Cardiac muscle cell (in vitro differentiated cells and primary cell): ENCODE data around the gene PHF20. TPM values are rescaled to one million over a fixed set of nuclear protein-coding genes. Genes with fewer than 3 reads are reported as not detected.

ENCODE experiments used
- polyA plus RNA-seq: library from polyadenylated mRNA; unstranded; fragments of >200 nt; fragmentation: Nextera tagmentation; extraction: Ambion mirVana; gene quantifications from 2 replicates; pipeline ENCODE4 v1.2.1, GENCODE V29; 2016
- total RNA-seq: library from RNA; depleted of rRNA; stranded (reverse); fragments of >200 nt; gene quantifications from 2 replicates; pipeline ENCODE4 v1.2.3, GENCODE V29; 2016

PHF20 gene
- total and polyA plus RNA-seq, 2 experiments from 2014 or later, result 42.0 to 49.6 TPM

Other genes starting within 250 kb of the PHF20 start
- gene C20orf173, start 242.4 kb upstream of the PHF20 start, total RNA-seq, result not detected in 2 replicates
- gene C20orf173, start 242.4 kb upstream of the PHF20 start, polyA plus RNA-seq, result not detected in 2 replicates
- 213 and 254 TPM in 2 replicates for gene ERGIC3, start 229.9 kb upstream of the PHF20 start, total RNA-seq
- 170 and 179 TPM in 2 replicates for gene ERGIC3, start 229.9 kb upstream of the PHF20 start, polyA plus RNA-seq
- gene SPAG4, start 156.2 kb upstream of the PHF20 start, total RNA-seq, result 12.8 and 44.6 TPM in 2 replicates
- gene SPAG4, start 156.2 kb upstream of the PHF20 start, polyA plus RNA-seq, result 27.9 and 107 TPM in 2 replicates
- 172 and 355 TPM in 2 replicates for gene CPNE1, start 107.1 kb upstream of the PHF20 start, total RNA-seq
- gene CPNE1, start 107.1 kb upstream of the PHF20 start, polyA plus RNA-seq, result 225 and 377 TPM in 2 replicates
- 38.5 and 43.3 TPM in 2 replicates for gene RBM12, start 107.1 kb upstream of the PHF20 start, total RNA-seq
- 28.8 and 29.1 TPM in 2 replicates for gene RBM12, start 107.1 kb upstream of the PHF20 start, polyA plus RNA-seq
- 32.6 and 39.3 TPM in 2 replicates for gene NFS1, start 72.7 kb upstream of the PHF20 start, total RNA-seq
- gene NFS1, start 72.7 kb upstream of the PHF20 start, polyA plus RNA-seq, result 43.9 and 52.4 TPM in 2 replicates
- 205 and 356 TPM in 2 replicates for gene ROMO1, start 72.6 kb upstream of the PHF20 start, total RNA-seq
- 646 and 743 TPM in 2 replicates for gene ROMO1, start 72.6 kb upstream of the PHF20 start, polyA plus RNA-seq
- gene RBM39, start 29.8 kb upstream of the PHF20 start, total RNA-seq, result 235 and 299 TPM in 2 replicates
- gene RBM39, start 29.8 kb upstream of the PHF20 start, polyA plus RNA-seq, result 202 and 214 TPM in 2 replicates
- 138 and 197 TPM in 2 replicates for gene SCAND1, start 182.5 kb downstream of the PHF20 start, total RNA-seq
- gene SCAND1, start 182.5 kb downstream of the PHF20 start, polyA plus RNA-seq, result 201 and 218 TPM in 2 replicates
- gene CNBD2, start 196.6 kb downstream of the PHF20 start, total RNA-seq, result 8.5 and 10.4 TPM in 2 replicates
- gene CNBD2, start 196.6 kb downstream of the PHF20 start, polyA plus RNA-seq, result 0.82 TPM in 1 of 2 replicates, not detected in the other